Lower leg skin (tissue), 3 donors: ENCODE measurements around the gene LIMD2.

ENCODE experiments used
- CTCF ChIP-seq, 3 donors: fragments of 450-650 bp; IDR thresholded peaks; one replicate each; pipeline ENCODE4 v1.5.1; 2016; ENCODE audit warnings: antibody characterized with exemption in 3 of 3, mild to moderate bottlenecking in 3 of 3, moderate library complexity in 2 of 3
- POLR2A ChIP-seq, 2 donors: fragments of 450-650 bp; IDR thresholded peaks; one replicate each; pipeline ENCODE4 v1.6.1; 2016 to 2017; ENCODE audit warnings: antibody characterized with exemption in 2 of 2, mild to moderate bottlenecking in 1 of 2, moderate library complexity in 1 of 2

DNA sequence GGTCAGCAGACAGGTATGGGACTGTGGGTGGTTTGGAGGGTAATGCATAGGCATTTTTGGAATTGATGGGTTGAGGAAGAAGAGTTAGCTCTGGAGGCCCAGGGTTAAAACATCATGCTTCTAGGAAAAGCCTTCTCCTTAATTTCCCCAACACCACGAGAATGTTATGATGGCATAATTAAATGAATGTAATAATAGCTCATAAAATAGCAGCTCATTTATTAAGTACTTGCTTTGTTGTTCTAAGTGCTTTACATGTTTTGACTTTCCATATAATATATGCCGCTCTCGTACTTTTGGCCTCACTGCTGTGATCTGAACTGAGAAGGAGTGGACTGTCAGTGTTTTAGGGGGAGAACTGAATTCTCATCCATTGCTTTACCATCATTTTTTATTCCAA is 14.3 kb downstream of the LIMD2 start:
- TF ChIP-seq CTCF (IDR thresholded peaks at IDR 0.05) (no peak), POLR2A (IDR thresholded peaks at IDR 0.05) (no peak)
